Heart left ventricle (tissue), 16 donors: ENCODE data around the gene ARHGEF17. TPM values are rescaled to one million over a fixed set of nuclear protein-coding genes. Genes with fewer than 3 reads are reported as not detected.
A peak's percentile ranks its signal among the peaks of the same experiment; 100 is the strongest.

Experiments used
- ATAC-seq, 4 donors: fragments of 200-7000 bp; cut with Tn5 transposase; one replicate each; pipeline ENCODE4 v1.9.1; 2020 to 2022; ENCODE audit warnings: moderate library complexity in 4 of 4, mild to moderate bottlenecking in 3 of 4, moderate number of reproducible peaks in 1 of 4
- DNase-seq, 5 donors: peaks; one replicate each; pipeline ENCODE4 v3.0.0-alpha.2; 2020
- H3K27ac ChIP-seq, 12 donors: fragments of 200-600 bp; sonication (generic) in 4 of 12; one replicate each; pipeline versions ENCODE4 v1.5.0 to v1.8.0; 2016 to 2022; ENCODE audit warnings: mild to moderate bottlenecking in 2 of 12
- H3K27me3 ChIP-seq, 9 donors: fragments of 200-600 bp; sonication (generic) in 2 of 9; one replicate each; pipeline versions ENCODE4 v1.5.1 to v1.8.0; 2016 to 2022; ENCODE audit warnings: mild to moderate bottlenecking in 3 of 9
- H3K36me3 ChIP-seq, 9 donors: fragments of 200-600 bp; sonication (generic) in 2 of 9; one replicate each; pipeline versions ENCODE4 v1.5.0 to v1.8.0; 2018 to 2022; ENCODE audit warnings: mild to moderate bottlenecking in 2 of 9
- H3K4me1 ChIP-seq, 12 donors: fragments of 200-600 bp; sonication (generic) in 4 of 12; one replicate each; pipeline versions ENCODE4 v1.5.0 to v1.8.0; 2016 to 2022; ENCODE audit warnings: mild to moderate bottlenecking in 3 of 12
- H3K4me3 ChIP-seq, 12 donors: fragments of 200-600 bp; sonication (generic) in 4 of 12; one replicate each; pipeline versions ENCODE4 v1.5.0 to v1.8.0; 2017 to 2022; ENCODE audit warnings: mild to moderate bottlenecking in 9 of 12, moderate library complexity in 4 of 12
- H3K9me3 ChIP-seq, 12 donors: fragments of 200-600 bp; sonication (generic) in 4 of 12; one replicate each; pipeline versions ENCODE4 v1.5.0 to v1.8.0; 2016 to 2022; ENCODE audit warnings: mild to moderate bottlenecking in 1 of 12
- POLR2A ChIP-seq, 2 donors: fragments of 450-650 bp; IDR thresholded peaks; one replicate each; pipeline ENCODE4 v1.6.1; 2017; ENCODE audit warnings: antibody characterized with exemption in 2 of 2, mild to moderate bottlenecking in 2 of 2, moderate library complexity in 2 of 2
- WGBS, 4 donors: extraction: QIAGEN DNeasy Blood & Tissue Kit in 2 of 4; methylation state at CpG; one replicate each; pipeline versions ENCODE4 v1.1.5 to v1.1.7; 2013 to 2018; 5-methylcytosine and 5-hydroxymethylcytosine counted together
- intact Hi-C, 10 donors: fragments of 100-400 bp; cut with DNase I; formaldehyde crosslinking; loops; one replicate each; pipeline versions ENCODE4 v1.11.1 to v1.14.2; 2022
- polyA plus RNA-seq, 2 donors: library from polyadenylated mRNA; stranded (reverse); fragments of 200-250 nt; gene quantifications; one replicate each; pipeline ENCODE4 v1.2.3, GENCODE V29; 2013
- total RNA-seq, 9 donors: library from RNA; depleted of rRNA in 2 of 9; stranded (reverse); fragments of >200 nt in 2 of 9; fragmentation: NEBNext Ultra II Directional in 3 of 9; extraction: Animal tissue kit (Norgen Biotek cat#: 25700) in 3 of 9; gene quantifications; one replicate each; pipeline versions ENCODE4 v1.1.0 to v1.2.4, GENCODE V29; 2016 to 2023
- TF ChIP-seq, protein P1 (sequence below), 12 donors: fragments of 200-600 bp; sonication (generic) in 4 of 12; IDR thresholded peaks; one replicate each; pipeline versions ENCODE4 v1.5.0 to v1.8.0; 2018 to 2022; ENCODE audit warnings: antibody characterized with exemption in 12 of 12, mild to moderate bottlenecking in 5 of 12
- donor health status: ischemic (EF 13 %, LVEDD 7.1; RV severe dilation, severe dysfunction).
- donor health status: healthy with polysubstance abuse.
- donor health status: DM: no; HTN: yes; CAD: no.
- donor health status: DM: no; HTN: no; CAD: no.
- donor health status: ischemic (EF 25% LVEDD 6.9; RV normal size, moderate dysfunction).
- donor health status: ischemic (EF 25% LVEDD 5.7; RV mildly dilated, moderate dysfunction).
- donor health status: healthy.
- donor health status: DM: yes; HTN: yes; CAD: no.
- donor health status: ischemic (EF 35%, LVEDD 5.7; RV mildly dilated, moderate dysfunction).
- donor health status: nonischemic (EF 11% LVEDD 7.7; RV severe dilation, severe dysfunction).
- donor health status: DM: yes; HTN: yes; CAD: no.
- donor health status: PGD.
- donor health status: ischemic (EF 29% LVEDD 5.4; RV normal size, mild dysfunction).
- donor health status: nonischemic (EF 23%, LVEDD 6.1; RV moderate dilation, normal function).

The ARHGEF17 gene
- total and polyA plus RNA-seq, 11 donors: 27.5 to 83.9 (median 56.5) TPM

- intact Hi-C loops: loop anchor here in 7 of 10 donors (5.0 to 10.0 kb wide), 4 partner anchors 38 to 561 kb away; no protein-coding TSS in a partner anchor
Measured at GRCh38 chr11:73285721-73286120, 22.4 kb upstream of the ARHGEF17 start.

GRCh38 chr11:73286240-73286810, 21.8 kb upstream of the ARHGEF17 start:
- intact Hi-C loops: loop anchor here in 7 of 10 donors (5.0 to 10.0 kb wide), 4 partner anchors 39 to 562 kb away; no protein-coding TSS in a partner anchor
- Histone ChIP-seq H3K36me3 (no peaks in the 10 kb centered on the region), H3K9me3 (no peaks in the 10 kb centered on the region), H3K27me3 (no peaks in the 10 kb centered on the region), H3K4me3 (no peak overlapping the region), H3K4me1 (peaks cover 0 to 83% (median 29%) of the 10 kb centered on the region in 12 donors), H3K27ac (peak overlapping the region in 2 of 12 donors; percentile 64 to 95)
- TF ChIP-seq POLR2A (IDR thresholded peaks at IDR 0.05): no peak
- TF ChIP-seq, protein P1, sequence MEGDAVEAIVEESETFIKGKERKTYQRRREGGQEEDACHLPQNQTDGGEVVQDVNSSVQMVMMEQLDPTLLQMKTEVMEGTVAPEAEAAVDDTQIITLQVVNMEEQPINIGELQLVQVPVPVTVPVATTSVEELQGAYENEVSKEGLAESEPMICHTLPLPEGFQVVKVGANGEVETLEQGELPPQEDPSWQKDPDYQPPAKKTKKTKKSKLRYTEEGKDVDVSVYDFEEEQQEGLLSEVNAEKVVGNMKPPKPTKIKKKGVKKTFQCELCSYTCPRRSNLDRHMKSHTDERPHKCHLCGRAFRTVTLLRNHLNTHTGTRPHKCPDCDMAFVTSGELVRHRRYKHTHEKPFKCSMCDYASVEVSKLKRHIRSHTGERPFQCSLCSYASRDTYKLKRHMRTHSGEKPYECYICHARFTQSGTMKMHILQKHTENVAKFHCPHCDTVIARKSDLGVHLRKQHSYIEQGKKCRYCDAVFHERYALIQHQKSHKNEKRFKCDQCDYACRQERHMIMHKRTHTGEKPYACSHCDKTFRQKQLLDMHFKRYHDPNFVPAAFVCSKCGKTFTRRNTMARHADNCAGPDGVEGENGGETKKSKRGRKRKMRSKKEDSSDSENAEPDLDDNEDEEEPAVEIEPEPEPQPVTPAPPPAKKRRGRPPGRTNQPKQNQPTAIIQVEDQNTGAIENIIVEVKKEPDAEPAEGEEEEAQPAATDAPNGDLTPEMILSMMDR (IDR thresholded peaks at IDR 0.05): no peak
- ATAC-seq: no peak
- DNase-seq: no peak
- 92 to 95% (median 94%) methylated on average over 8 to 9 of the region's 9 CpGs for WGBS, 4 donors

More at GRCh38 chr11:73285721-73286120, 22.4 kb upstream of the ARHGEF17 start:
- H3K27me3 ChIP-seq: no peaks in the 10 kb centered on the region
- DNase-seq (peak in 1 of 5 donors; percentile 8), ATAC-seq (no peak)
- no peaks in the 10 kb centered on the region for H3K9me3 ChIP-seq
- H3K27ac ChIP-seq: no peak overlapping the region
- H3K4me3 ChIP-seq: no peak overlapping the region
- peaks cover 0 to 88% (median 29%) of the 10 kb centered on the region in 12 donors for H3K4me1 ChIP-seq
- H3K36me3 ChIP-seq: no peaks in the 10 kb centered on the region
- WGBS, 4 donors: 79 to 92% (median 89%) methylated on average over 1 of the region's 1 CpG
- TF ChIP-seq POLR2A (IDR thresholded peaks at IDR 0.05): no peak
- TF ChIP-seq, protein P1 (IDR thresholded peaks at IDR 0.05): no peak

GRCh38 chr11:73287400-73288101, 20.5 kb upstream of the ARHGEF17 start:
- TF ChIP-seq, protein P1 (IDR thresholded peaks at IDR 0.05): no peak
- no peak for TF ChIP-seq POLR2A (IDR thresholded peaks at IDR 0.05)
- H3K4me1 ChIP-seq: peaks cover 0 to 74% (median 29%) of the 10 kb centered on the region in 12 donors
- H3K27ac ChIP-seq: peak overlapping the region in 9 of 12 donors; percentile 23 to 95 (median 60)
- H3K4me3 ChIP-seq: no peak overlapping the region
- DNase-seq (peak in 2 of 5 donors; percentile 55 to 61), ATAC-seq (peak in 3 of 4 donors; percentile 3 to 25 (median 17))
- H3K36me3 ChIP-seq: no peaks in the 10 kb centered on the region
- no peaks in the 10 kb centered on the region for H3K27me3 ChIP-seq
- no peaks in the 10 kb centered on the region for H3K9me3 ChIP-seq
- WGBS, 4 donors: 68 to 78% (median 71%) methylated on average over 10 of the region's 10 CpGs
- intact Hi-C loops: loop anchor here in 9 of 10 donors (2.0 to 10.0 kb wide), 8 partner anchors 40 to 563 kb away; no protein-coding TSS in a partner anchor
